ENCODE measurements around the gene SNRNP200. TPM values are rescaled to one million over a fixed set of nuclear protein-coding genes. Genes with fewer than 3 reads are reported as not detected.

The SNRNP200 gene
- total and polyA plus RNA-seq, 4 donors: 65.9 to 106 (median 88.0) TPM

GRCh38 chr2:96241227-96241626, 64.1 kb downstream of the SNRNP200 start:
- Histone ChIP-seq H3K9me3 (ENCODE audit: control insufficient read depth in 4 of 4, insufficient read depth in 3 of 4, low read length in 3 of 4) (no peaks in the 10 kb centered on the region), H3K27me3 (ENCODE audit: control insufficient read depth in 3 of 3, insufficient read depth in 3 of 3, low read length in 2 of 3) (no peaks in the 10 kb centered on the region), H3K27ac (ENCODE audit: low read depth in 1 of 2, low read length in 1 of 2) (no peak overlapping the region), H3K9ac (ENCODE audit: insufficient read depth in 1 of 2, low read length in 2 of 2) (no peak overlapping the region), H3K36me3 (ENCODE audit: control insufficient read depth in 4 of 4, insufficient read depth in 4 of 4, low read length in 4 of 4) (peaks cover 0 to 9% (median 2%) of the 10 kb centered on the region in 4 donors), H3K4me1 (ENCODE audit: control insufficient read depth in 5 of 5, insufficient read depth in 5 of 5, low read length in 5 of 5) (peaks cover 0 to 7% (median 0%) of the 10 kb centered on the region in 5 donors), H3K4me3 (no peak overlapping the region)
- DNase-seq (no peak), ATAC-seq (ENCODE audit: insufficient read depth, low FRiP score) (no peak)
- 87 to 90% methylated on average over 2 of the region's 2 CpGs for WGBS, 2 donors
- TF ChIP-seq, protein P1, sequence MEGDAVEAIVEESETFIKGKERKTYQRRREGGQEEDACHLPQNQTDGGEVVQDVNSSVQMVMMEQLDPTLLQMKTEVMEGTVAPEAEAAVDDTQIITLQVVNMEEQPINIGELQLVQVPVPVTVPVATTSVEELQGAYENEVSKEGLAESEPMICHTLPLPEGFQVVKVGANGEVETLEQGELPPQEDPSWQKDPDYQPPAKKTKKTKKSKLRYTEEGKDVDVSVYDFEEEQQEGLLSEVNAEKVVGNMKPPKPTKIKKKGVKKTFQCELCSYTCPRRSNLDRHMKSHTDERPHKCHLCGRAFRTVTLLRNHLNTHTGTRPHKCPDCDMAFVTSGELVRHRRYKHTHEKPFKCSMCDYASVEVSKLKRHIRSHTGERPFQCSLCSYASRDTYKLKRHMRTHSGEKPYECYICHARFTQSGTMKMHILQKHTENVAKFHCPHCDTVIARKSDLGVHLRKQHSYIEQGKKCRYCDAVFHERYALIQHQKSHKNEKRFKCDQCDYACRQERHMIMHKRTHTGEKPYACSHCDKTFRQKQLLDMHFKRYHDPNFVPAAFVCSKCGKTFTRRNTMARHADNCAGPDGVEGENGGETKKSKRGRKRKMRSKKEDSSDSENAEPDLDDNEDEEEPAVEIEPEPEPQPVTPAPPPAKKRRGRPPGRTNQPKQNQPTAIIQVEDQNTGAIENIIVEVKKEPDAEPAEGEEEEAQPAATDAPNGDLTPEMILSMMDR (IDR thresholded peaks at IDR 0.05; ENCODE audit: control extremely low read depth, extremely low read depth): no peak

- DNase-seq (no peak), ATAC-seq (ENCODE audit: insufficient read depth, low FRiP score) (no peak)
- H3K27ac ChIP-seq (ENCODE audit: low read depth in 1 of 2, low read length in 1 of 2): no peak overlapping the region
- no peak overlapping the region for H3K4me3 ChIP-seq
- peaks cover 0 to 9% (median under 1%) of the 10 kb centered on the region in 4 donors for H3K36me3 ChIP-seq (ENCODE audit: control insufficient read depth in 4 of 4, insufficient read depth in 4 of 4, low read length in 4 of 4)
- H3K4me1 ChIP-seq (ENCODE audit: control insufficient read depth in 5 of 5, insufficient read depth in 5 of 5, low read length in 5 of 5): peaks cover 0 to 5% (median 0%) of the 10 kb centered on the region in 5 donors
- H3K9me3 ChIP-seq (ENCODE audit: control insufficient read depth in 4 of 4, insufficient read depth in 3 of 4, low read length in 3 of 4): no peaks in the 10 kb centered on the region
- WGBS, 2 donors: 93 to 94% methylated on average over 9 of the region's 9 CpGs
- H3K9ac ChIP-seq (ENCODE audit: insufficient read depth in 1 of 2, low read length in 2 of 2): no peak overlapping the region
- H3K27me3 ChIP-seq (ENCODE audit: control insufficient read depth in 3 of 3, insufficient read depth in 3 of 3, low read length in 2 of 3): no peaks in the 10 kb centered on the region
- TF ChIP-seq, protein P1 (IDR thresholded peaks at IDR 0.05; ENCODE audit: control extremely low read depth, extremely low read depth): no peak
Observed at GRCh38 chr2:96240341-96241038, 64.9 kb downstream of the SNRNP200 start.

- Histone ChIP-seq H3K9me3 (ENCODE audit: control insufficient read depth in 4 of 4, insufficient read depth in 3 of 4, low read length in 3 of 4) (no peaks in the 10 kb centered on the region), H3K36me3 (ENCODE audit: control insufficient read depth in 4 of 4, insufficient read depth in 4 of 4, low read length in 4 of 4) (peaks cover 0 to 9% (median 0%) of the 10 kb centered on the region in 4 donors), H3K9ac (ENCODE audit: insufficient read depth in 1 of 2, low read length in 2 of 2) (no peak overlapping the region), H3K4me1 (ENCODE audit: control insufficient read depth in 5 of 5, insufficient read depth in 5 of 5, low read length in 5 of 5) (peaks cover 0 to 5% (median 0%) of the 10 kb centered on the region in 5 donors), H3K27me3 (ENCODE audit: control insufficient read depth in 3 of 3, insufficient read depth in 3 of 3, low read length in 2 of 3) (no peaks in the 10 kb centered on the region), H3K27ac (ENCODE audit: low read depth in 1 of 2, low read length in 1 of 2) (no peak overlapping the region), H3K4me3 (no peak overlapping the region)
- DNase-seq (no peak), ATAC-seq (ENCODE audit: insufficient read depth, low FRiP score) (no peak)
- TF ChIP-seq, protein P1 (IDR thresholded peaks at IDR 0.05; ENCODE audit: control extremely low read depth, extremely low read depth): no peak
- 95% methylated on average over 9 of the region's 9 CpGs for WGBS, 2 donors
Observed at GRCh38 chr2:96239745-96240264, 65.5 kb downstream of the SNRNP200 start.
